Neural cell (in vitro differentiated cells): ENCODE data around the gene SZT2.

Experiments used
- CTCF ChIP-seq: fragments of 450-650 bp; IDR thresholded peaks from 2 replicates; pipeline ENCODE4 v1.5.1; 2014; ENCODE audit warnings: antibody characterized with exemption, mild to moderate bottlenecking, moderate library complexity; ENCODE audit not compliant: poor library complexity, severe bottlenecking
- EP300 ChIP-seq: fragments of 450-650 bp; conservative IDR thresholded peaks from 2 replicates; pipeline ENCODE4 v1.6.1; 2014; ENCODE audit warnings: antibody characterized with exemption, mild to moderate bottlenecking, moderate library complexity; ENCODE audit not compliant: poor library complexity, severe bottlenecking
- EZH2 ChIP-seq: fragments of 200-600, 300-800 bp; shearing (Covaris generic), sonication (generic); IDR thresholded peaks from 2 replicates; pipeline ENCODE4 v1.6.1; 2014; ENCODE audit warnings: antibody characterized with exemption, low read length, borderline replicate concordance, mild to moderate bottlenecking; ENCODE audit not compliant: insufficient read depth, poor library complexity, severe bottlenecking
- POLR2AphosphoS5 ChIP-seq: IDR thresholded peaks from 2 replicates; pipeline ENCODE4 v1.6.1; 2012
- RAD21 ChIP-seq: fragments of 450-650 bp; conservative IDR thresholded peaks from 2 replicates; pipeline ENCODE4 v1.6.1; 2014; ENCODE audit warnings: antibody characterized with exemption, mild to moderate bottlenecking, moderate library complexity
- REST ChIP-seq: IDR thresholded peaks from 2 replicates; pipeline ENCODE4 v1.6.1; 2012; ENCODE audit warnings: borderline replicate concordance
- SMC3 ChIP-seq: fragments of 450-650 bp; conservative IDR thresholded peaks from 2 replicates; pipeline ENCODE4 v1.6.1; 2014; ENCODE audit warnings: antibody characterized with exemption, mild to moderate bottlenecking, moderate library complexity; ENCODE audit not compliant: poor library complexity
- TAF1 ChIP-seq: IDR thresholded peaks from 2 replicates; pipeline ENCODE4 v1.6.1; 2012; ENCODE audit warnings: low read depth

- no peak for TF ChIP-seq POLR2AphosphoS5
- TF ChIP-seq RAD21 = no peak
- no peak for TF ChIP-seq CTCF
- TF ChIP-seq TAF1 = no peak
- TF ChIP-seq EZH2 = no peak
- TF ChIP-seq REST = no peak
- no peak for TF ChIP-seq EP300
- no peak for TF ChIP-seq SMC3
Observed at GRCh38 chr1:43443197-43443946, 53.7 kb downstream of the SZT2 start.
